ENCODE data around the gene MRAS. TPM values are rescaled to one million over a fixed set of nuclear protein-coding genes. Genes with fewer than 3 reads are reported as not detected.

Gene MRAS
- total RNA-seq, 1 donor from 2014 or later, result 41.6 TPM

DNA sequence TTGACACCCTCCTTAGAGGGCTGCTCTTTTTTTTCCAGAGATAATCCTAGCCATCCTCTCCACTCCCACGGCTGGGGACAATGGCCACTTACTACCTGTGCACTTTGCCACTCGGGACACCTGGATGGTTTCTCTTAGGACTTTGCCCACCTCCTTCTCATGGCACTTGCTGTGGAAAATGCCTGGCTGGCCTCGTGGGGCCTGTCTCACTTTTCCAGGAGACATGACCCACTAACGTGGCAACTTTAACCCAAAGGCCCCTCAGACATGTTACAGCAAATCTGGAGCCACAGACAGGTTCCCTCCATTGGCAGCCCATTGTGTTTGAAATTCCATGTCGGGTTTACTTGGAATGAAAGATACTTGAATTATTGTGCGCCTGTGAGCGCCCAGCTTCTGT is 56.6 kb downstream of the MRAS start:
- H3K4me1 Mint-ChIP-seq (ENCODE audit: unreplicated experiment), result no peaks in the 10 kb centered on the region
- DNase-seq (ENCODE audit: extremely low spot score, unreplicated experiment), result no peak
- TF ChIP-seq, protein P1, sequence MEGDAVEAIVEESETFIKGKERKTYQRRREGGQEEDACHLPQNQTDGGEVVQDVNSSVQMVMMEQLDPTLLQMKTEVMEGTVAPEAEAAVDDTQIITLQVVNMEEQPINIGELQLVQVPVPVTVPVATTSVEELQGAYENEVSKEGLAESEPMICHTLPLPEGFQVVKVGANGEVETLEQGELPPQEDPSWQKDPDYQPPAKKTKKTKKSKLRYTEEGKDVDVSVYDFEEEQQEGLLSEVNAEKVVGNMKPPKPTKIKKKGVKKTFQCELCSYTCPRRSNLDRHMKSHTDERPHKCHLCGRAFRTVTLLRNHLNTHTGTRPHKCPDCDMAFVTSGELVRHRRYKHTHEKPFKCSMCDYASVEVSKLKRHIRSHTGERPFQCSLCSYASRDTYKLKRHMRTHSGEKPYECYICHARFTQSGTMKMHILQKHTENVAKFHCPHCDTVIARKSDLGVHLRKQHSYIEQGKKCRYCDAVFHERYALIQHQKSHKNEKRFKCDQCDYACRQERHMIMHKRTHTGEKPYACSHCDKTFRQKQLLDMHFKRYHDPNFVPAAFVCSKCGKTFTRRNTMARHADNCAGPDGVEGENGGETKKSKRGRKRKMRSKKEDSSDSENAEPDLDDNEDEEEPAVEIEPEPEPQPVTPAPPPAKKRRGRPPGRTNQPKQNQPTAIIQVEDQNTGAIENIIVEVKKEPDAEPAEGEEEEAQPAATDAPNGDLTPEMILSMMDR (conservative IDR thresholded peaks at IDR 0.05), result no peak

DNA sequence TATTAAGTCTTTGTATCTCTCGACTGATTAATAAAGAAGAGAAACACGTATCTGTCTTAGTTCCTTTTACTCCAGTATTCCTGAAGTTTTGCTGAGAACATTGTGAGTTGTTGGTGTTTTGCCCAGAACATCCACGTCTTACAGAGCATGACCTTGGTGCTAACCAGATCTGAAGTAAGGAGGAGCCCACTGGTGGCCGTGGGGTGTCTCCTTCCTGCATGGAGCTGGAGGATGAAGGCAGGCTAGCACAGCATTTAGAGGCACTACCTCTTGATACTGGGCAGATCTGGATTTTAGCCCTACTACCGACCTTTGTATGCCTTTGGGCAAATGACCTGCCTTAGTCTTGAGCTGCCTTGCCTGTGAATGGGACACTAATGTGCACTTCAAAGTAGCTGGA is 57.1 kb downstream of the MRAS start:
- Mint-ChIP-seq H3K36me3 (peaks cover 13% of the 10 kb centered on the region), H3K4me1 (ENCODE audit: unreplicated experiment) (no peaks in the 10 kb centered on the region)
- no peak for DNase-seq (ENCODE audit: extremely low spot score, unreplicated experiment)

More for the DNA sequence above, 56.6 kb downstream of the MRAS start:
- Mint-ChIP-seq H3K9me3 (no peaks in the 10 kb centered on the region), H3K4me3 (no peak overlapping the region), H3K36me3 (peaks cover 13% of the 10 kb centered on the region), H3K27me3 (no peaks in the 10 kb centered on the region), H3K27ac (no peak overlapping the region)

DNA sequence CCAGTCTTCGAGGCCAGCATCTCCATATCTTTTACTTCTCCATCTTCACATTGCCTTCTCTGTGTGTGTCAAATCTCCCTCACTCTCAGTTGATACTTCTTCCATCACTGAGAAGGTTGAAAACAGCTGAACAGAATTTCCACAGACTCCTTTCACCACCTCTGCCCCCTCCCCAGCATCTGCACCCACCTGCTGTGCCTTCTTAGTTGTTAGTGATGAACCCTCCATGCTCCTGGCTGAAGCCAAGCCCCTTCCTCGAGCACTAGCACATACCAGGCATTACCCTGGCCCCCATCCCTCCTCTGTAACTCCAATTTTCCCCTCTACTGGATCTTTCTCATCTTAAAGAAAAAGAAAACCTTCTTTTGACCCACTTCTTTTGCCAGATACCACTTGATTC is 58.2 kb downstream of the MRAS start:
- TF ChIP-seq, protein P1 (conservative IDR thresholded peaks at IDR 0.05), result no peak
- Mint-ChIP-seq H3K27ac (no peak overlapping the region), H3K36me3 (peaks cover 13% of the 10 kb centered on the region), H3K9me3 (no peaks in the 10 kb centered on the region), H3K27me3 (no peaks in the 10 kb centered on the region), H3K4me3 (no peak overlapping the region), H3K4me1 (ENCODE audit: unreplicated experiment) (no peaks in the 10 kb centered on the region)
- no peak for DNase-seq (ENCODE audit: extremely low spot score, unreplicated experiment)

More for the DNA sequence above, 57.1 kb downstream of the MRAS start:
- Mint-ChIP-seq H3K4me3 (no peak overlapping the region), H3K9me3 (no peaks in the 10 kb centered on the region), H3K27me3 (no peaks in the 10 kb centered on the region), H3K27ac (no peak overlapping the region)
- TF ChIP-seq, protein P1 (conservative IDR thresholded peaks at IDR 0.05), result no peak

DNA sequence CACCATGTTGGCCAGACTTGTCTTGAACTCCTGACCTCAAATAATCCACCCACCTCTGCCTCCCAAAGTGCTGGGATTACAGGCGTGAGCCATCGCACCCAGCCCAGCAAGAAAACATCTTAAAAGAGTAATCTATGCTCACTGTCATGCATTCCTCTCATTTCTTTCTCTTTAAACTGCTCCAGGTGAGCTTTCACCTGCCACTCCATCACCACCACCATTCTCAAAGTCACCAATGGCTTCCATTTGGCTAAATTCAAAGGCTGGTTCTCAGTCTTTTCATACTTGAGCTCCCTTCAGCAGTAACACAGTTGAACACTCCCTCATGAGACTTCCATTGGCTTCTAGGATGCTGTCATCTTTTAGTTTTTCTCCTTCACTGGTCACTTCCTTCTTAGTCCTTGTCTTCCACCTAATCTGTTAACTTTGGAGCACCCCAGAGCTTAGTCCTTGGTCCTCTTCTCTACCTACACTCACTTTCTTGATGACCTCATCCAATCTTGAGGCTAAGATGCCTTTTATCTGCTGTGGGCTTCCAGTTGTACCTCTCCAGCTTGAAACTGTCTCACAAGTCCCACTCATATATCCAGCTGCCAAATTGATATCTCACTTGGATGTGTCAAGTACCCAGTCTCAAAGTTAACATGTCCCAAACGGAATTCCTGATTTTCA is 59.0 kb downstream of the MRAS start:
- Mint-ChIP-seq H3K27ac (no peak overlapping the region), H3K4me1 (ENCODE audit: unreplicated experiment) (no peaks in the 10 kb centered on the region)

DNA sequence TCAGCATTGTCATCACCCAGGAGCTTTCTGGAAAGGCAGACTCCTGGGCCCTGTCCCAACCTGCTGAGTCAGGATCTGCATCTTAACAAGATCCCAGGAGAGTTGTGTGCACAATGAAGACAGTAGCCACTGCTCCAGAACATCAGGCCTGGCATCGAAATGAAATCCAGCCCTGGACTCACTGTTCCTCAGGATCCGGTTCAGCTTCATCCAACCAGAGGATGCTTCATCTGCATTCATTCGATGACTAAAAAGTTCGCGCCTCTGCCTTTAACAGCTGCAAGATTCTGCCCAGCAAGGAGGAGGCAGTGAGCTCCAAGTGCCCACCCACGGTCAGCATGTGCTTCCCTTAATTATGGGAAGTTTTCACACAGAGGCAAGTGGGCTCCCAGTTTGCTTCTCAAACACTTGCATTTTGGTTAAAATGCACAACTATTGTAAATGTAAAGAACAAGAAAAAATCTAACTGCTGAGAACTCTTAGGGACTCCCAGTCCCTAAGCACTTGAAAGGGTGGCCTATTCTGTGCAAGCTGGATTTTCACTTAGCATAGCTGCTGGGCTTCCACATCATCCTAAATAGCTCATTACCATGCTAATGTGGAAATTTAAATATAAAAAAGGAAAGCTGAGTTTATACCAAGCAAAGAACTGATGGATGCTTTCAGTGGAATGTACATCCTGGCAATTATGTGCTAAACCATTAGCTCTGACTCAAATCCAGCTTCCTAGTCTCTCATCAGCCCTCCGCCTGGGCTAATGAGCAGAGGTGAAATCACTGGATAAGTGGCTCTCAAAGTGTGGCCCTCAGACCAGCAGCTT is 60.6 kb downstream of the MRAS start:
- TF ChIP-seq, protein P1 (conservative IDR thresholded peaks at IDR 0.05), result no peak
- no peaks in the 10 kb centered on the region for H3K9me3 Mint-ChIP-seq
- no peaks in the 10 kb centered on the region for H3K27me3 Mint-ChIP-seq
- peaks cover 6% of the 10 kb centered on the region for H3K36me3 Mint-ChIP-seq
- H3K4me1 Mint-ChIP-seq (ENCODE audit: unreplicated experiment), result no peaks in the 10 kb centered on the region
- DNase-seq (ENCODE audit: extremely low spot score, unreplicated experiment), result no peak
- H3K27ac Mint-ChIP-seq, result no peak overlapping the region
- no peak overlapping the region for H3K4me3 Mint-ChIP-seq

More for the DNA sequence above, 59.0 kb downstream of the MRAS start:
- no peak for DNase-seq (ENCODE audit: extremely low spot score, unreplicated experiment)
- TF ChIP-seq, protein P1 (conservative IDR thresholded peaks at IDR 0.05), result no peak
- no peaks in the 10 kb centered on the region for H3K9me3 Mint-ChIP-seq
- H3K27me3 Mint-ChIP-seq, result no peaks in the 10 kb centered on the region
- H3K36me3 Mint-ChIP-seq, result peaks cover 13% of the 10 kb centered on the region
- no peak overlapping the region for H3K4me3 Mint-ChIP-seq

All from type B pancreatic cell (in vitro differentiated cells).